Sigmoid colon (tissue), 4 donors: Measurements from ENCODE around the gene GRIN2A.

Experiments
- CTCF ChIP-seq, 4 experiments: fragments of 450-650 bp in 3 of 4; fragments of 200-600 bp in 1 of 4; IDR thresholded peaks; one replicate each; pipeline ENCODE4 v1.5.1; 2016 to 2019; ENCODE audit warnings: antibody characterized with exemption in 4 of 4, mild to moderate bottlenecking in 3 of 4, moderate library complexity in 2 of 4
- POLR2A ChIP-seq, 2 donors: fragments of 450-650 bp; IDR thresholded peaks; one replicate each; pipeline ENCODE4 v1.6.1; 2016; ENCODE audit warnings: antibody characterized with exemption in 2 of 2, mild to moderate bottlenecking in 2 of 2, moderate library complexity in 2 of 2
- POLR2AphosphoS5 ChIP-seq, 4 donors: sonication (generic); formaldehyde crosslinking; IDR thresholded peaks; one replicate each; pipeline ENCODE4 v1.6.1; 2017; ENCODE audit warnings: antibody characterized with exemption in 4 of 4

- no peak for TF ChIP-seq CTCF (IDR thresholded peaks at IDR 0.05)
- no peak for TF ChIP-seq POLR2A (IDR thresholded peaks at IDR 0.05)
- no peak for TF ChIP-seq POLR2AphosphoS5 (IDR thresholded peaks at IDR 0.05)
Observed at GRCh38 chr16:9895817-9896216, 286.4 kb downstream of the GRIN2A start.
